H9 (cell line): ENCODE data around the gene EXOC3. TPM values are rescaled to one million over a fixed set of nuclear protein-coding genes. Genes with fewer than 3 reads are reported as not detected.
A peak's percentile ranks its signal among the peaks of the same experiment; 100 is the strongest.

Experiments used
- DNase-seq: peaks from one replicate; pipeline ENCODE4 v3.0.0-alpha.2; 2017
- H2AFZ ChIP-seq: one replicate; pipeline ENCODE4 v1.6.1; 2013; ENCODE audit warnings: mild to moderate bottlenecking, low read length, control low read depth, moderate library complexity
- H2AK5ac ChIP-seq: 2 replicates; pipeline ENCODE4 v1.6.1; 2013; ENCODE audit warnings: low read length, control low read depth, mixed read lengths; ENCODE audit not compliant: insufficient read length
- H2BK120ac ChIP-seq: one replicate; pipeline ENCODE4 v1.6.1; 2013; ENCODE audit warnings: low read depth, mild to moderate bottlenecking, low read length, control low read depth, inconsistent platforms; ENCODE audit not compliant: poor library complexity, severe bottlenecking
- H2BK12ac ChIP-seq: 2 replicates; pipeline ENCODE4 v1.6.1; 2013; ENCODE audit warnings: low read length, control low read depth, mixed read lengths, low read depth; ENCODE audit not compliant: insufficient read length
- H2BK15ac ChIP-seq: 2 replicates; pipeline ENCODE4 v1.6.1; 2013; ENCODE audit warnings: low read depth, low read length, control low read depth
- H2BK20ac ChIP-seq: one replicate; pipeline ENCODE4 v1.6.1; 2013; ENCODE audit warnings: low read depth, mild to moderate bottlenecking, low read length, control low read depth, inconsistent platforms; ENCODE audit not compliant: poor library complexity, severe bottlenecking
- H2BK5ac ChIP-seq: 2 replicates; pipeline ENCODE4 v1.6.1; 2013; ENCODE audit warnings: low read length, control low read depth, mixed read lengths; ENCODE audit not compliant: insufficient read length
- H3K14ac ChIP-seq: 2 replicates; pipeline ENCODE4 v1.6.1; 2013; ENCODE audit warnings: low read length, control low read depth; ENCODE audit not compliant: insufficient read depth
- H3K18ac ChIP-seq: 2 replicates; pipeline ENCODE4 v1.6.1; 2013; ENCODE audit warnings: low read depth, mild to moderate bottlenecking, mixed read lengths, low read length, control low read depth; ENCODE audit not compliant: insufficient read length
- H3K23ac ChIP-seq: 2 replicates; pipeline ENCODE4 v1.6.1; 2013; ENCODE audit warnings: low read length, control low read depth, mixed read lengths, low read depth; ENCODE audit not compliant: insufficient read length
- H3K23me2 ChIP-seq: 2 replicates; pipeline ENCODE4 v1.6.1; 2013; ENCODE audit warnings: low read depth, mild to moderate bottlenecking, mixed read lengths, low read length, control low read depth; ENCODE audit not compliant: insufficient read length, poor library complexity, severe bottlenecking
- H3K27ac ChIP-seq: 2 replicates; pipeline ENCODE4 v1.5.1; 2013; ENCODE audit warnings: low read length, control low read depth, mixed read lengths, low read depth; ENCODE audit not compliant: insufficient read length
- H3K27me3 ChIP-seq: 2 replicates; pipeline ENCODE4 v1.6.1; 2013; ENCODE audit warnings: low read length, control low read depth, inconsistent platforms; ENCODE audit not compliant: insufficient read depth
- H3K4ac ChIP-seq: 2 replicates; pipeline ENCODE4 v1.6.1; 2013; ENCODE audit warnings: low read depth, mild to moderate bottlenecking, control low read depth, inconsistent platforms, low read length, moderate library complexity
- H3K4me1 ChIP-seq: 2 replicates; pipeline ENCODE4 v1.6.1; 2013; ENCODE audit warnings: low read length, control low read depth, inconsistent platforms; ENCODE audit not compliant: insufficient read depth
- H3K4me2 ChIP-seq: 2 replicates; pipeline ENCODE4 v1.6.1; 2013; ENCODE audit warnings: low read length, control low read depth, mixed read lengths; ENCODE audit not compliant: insufficient read length, insufficient read depth
- H3K56ac ChIP-seq: 2 replicates; pipeline ENCODE4 v1.6.1; 2013; ENCODE audit warnings: low read depth, mild to moderate bottlenecking, mixed read lengths, low read length, control low read depth; ENCODE audit not compliant: insufficient read length
- H3K79me1 ChIP-seq: 2 replicates; pipeline ENCODE4 v1.6.1; 2013; ENCODE audit warnings: low read depth, mild to moderate bottlenecking, moderate library complexity, low read length, control low read depth, inconsistent platforms; ENCODE audit not compliant: insufficient read depth, poor library complexity, severe bottlenecking
- H3K79me2 ChIP-seq: 2 replicates; pipeline ENCODE4 v1.6.1; 2013; ENCODE audit warnings: low read length, control low read depth, inconsistent platforms; ENCODE audit not compliant: insufficient read depth
- H3K9ac ChIP-seq: 2 replicates; pipeline ENCODE4 v1.6.1; 2013; ENCODE audit warnings: low read length, control low read depth, mixed read lengths; ENCODE audit not compliant: insufficient read length; ENCODE audit errors: extremely low read depth
- H3K9me3 ChIP-seq: one replicate; pipeline ENCODE4 v1.6.1; 2013; ENCODE audit warnings: low read depth, low read length, inconsistent platforms; ENCODE audit not compliant: control insufficient read depth
- H3T11ph ChIP-seq: one replicate; pipeline ENCODE4 v1.6.1; 2013; ENCODE audit warnings: mild to moderate bottlenecking, low read length, control low read depth, inconsistent platforms
- H4K20me1 ChIP-seq: one replicate; pipeline ENCODE4 v1.6.1; 2013; ENCODE audit not compliant: control insufficient read depth, insufficient read length, insufficient read depth
- H4K5ac ChIP-seq: 2 replicates; pipeline ENCODE4 v1.6.1; 2013; ENCODE audit warnings: low read depth, mild to moderate bottlenecking, mixed read lengths, low read length, control low read depth; ENCODE audit not compliant: insufficient read length
- H4K8ac ChIP-seq: replicated peaks from 2 replicates; pipeline ENCODE4 v1.6.1; 2013; ENCODE audit warnings: low read length, control low read depth, mixed read lengths, low read depth; ENCODE audit not compliant: insufficient read length
- H4K91ac ChIP-seq: 2 replicates; pipeline ENCODE4 v1.6.1; 2013; ENCODE audit warnings: low read depth, mild to moderate bottlenecking, moderate library complexity, mixed read lengths, low read length, control low read depth; ENCODE audit not compliant: insufficient read length
- H3K27ac Mint-ChIP-seq, 3 experiments: 2 replicates in 2 of 3; 3 replicates in 1 of 3; pipeline ENCODE4 v1.8.0; 2020 to 2021; ENCODE audit warnings: mixed read lengths in 3 of 3, mild to moderate bottlenecking in 1 of 3, moderate library complexity in 1 of 3
- H3K27me3 Mint-ChIP-seq: 2 replicates; pipeline ENCODE4 v1.8.0; 2021; ENCODE audit warnings: low read depth, mild to moderate bottlenecking, moderate library complexity, mixed read lengths
- H3K36me3 Mint-ChIP-seq, 3 experiments: 2 replicates in 2 of 3; 3 replicates in 1 of 3; pipeline ENCODE4 v1.8.0; 2020 to 2021; ENCODE audit warnings: low read depth in 3 of 3, mixed read lengths in 3 of 3; ENCODE audit not compliant: insufficient read depth in 1 of 3
- H3K4me1 Mint-ChIP-seq, 2 experiments: 2 replicates each; pipeline ENCODE4 v1.8.0; 2020; ENCODE audit warnings: mixed read lengths in 2 of 2
- H3K4me3 Mint-ChIP-seq, 2 experiments: 2 replicates in 1 of 2; 3 replicates in 1 of 2; pipeline ENCODE4 v1.8.0; 2020 to 2021; ENCODE audit warnings: mild to moderate bottlenecking in 2 of 2, mixed read lengths in 2 of 2, moderate library complexity in 1 of 2
- H3K9me3 Mint-ChIP-seq, 2 experiments: 2 replicates in 1 of 2; 3 replicates in 1 of 2; pipeline ENCODE4 v1.8.0; 2020; ENCODE audit warnings: mild to moderate bottlenecking in 2 of 2, mixed read lengths in 2 of 2, moderate library complexity in 1 of 2
- WGBS: extraction: QIAGEN DNeasy Blood & Tissue Kit; methylation state at CpG from one replicate; pipeline ENCODE4 v1.1.7; 2013; ENCODE audit warnings: missing lambda C conversion rate, low lambda C conversion rate, mixed read lengths; ENCODE audit not compliant: insufficient read length; ENCODE audit errors: extremely low coverage; 5-methylcytosine and 5-hydroxymethylcytosine counted together
- total RNA-seq: library from RNA; stranded (reverse); gene quantifications from 2 replicates; pipeline ENCODE4 v1.2.1, GENCODE V29; 2021
- TF ChIP-seq, protein P1 (sequence below): fragments of 200-600 bp; sonication (generic); conservative IDR thresholded peaks from 3 replicates; pipeline ENCODE4 v1.8.0; 2021; ENCODE audit warnings: antibody characterized with exemption, mild to moderate bottlenecking

Gene EXOC3
- total RNA-seq, 1 experiment from 2014 or later = 36.7 TPM

DNA sequence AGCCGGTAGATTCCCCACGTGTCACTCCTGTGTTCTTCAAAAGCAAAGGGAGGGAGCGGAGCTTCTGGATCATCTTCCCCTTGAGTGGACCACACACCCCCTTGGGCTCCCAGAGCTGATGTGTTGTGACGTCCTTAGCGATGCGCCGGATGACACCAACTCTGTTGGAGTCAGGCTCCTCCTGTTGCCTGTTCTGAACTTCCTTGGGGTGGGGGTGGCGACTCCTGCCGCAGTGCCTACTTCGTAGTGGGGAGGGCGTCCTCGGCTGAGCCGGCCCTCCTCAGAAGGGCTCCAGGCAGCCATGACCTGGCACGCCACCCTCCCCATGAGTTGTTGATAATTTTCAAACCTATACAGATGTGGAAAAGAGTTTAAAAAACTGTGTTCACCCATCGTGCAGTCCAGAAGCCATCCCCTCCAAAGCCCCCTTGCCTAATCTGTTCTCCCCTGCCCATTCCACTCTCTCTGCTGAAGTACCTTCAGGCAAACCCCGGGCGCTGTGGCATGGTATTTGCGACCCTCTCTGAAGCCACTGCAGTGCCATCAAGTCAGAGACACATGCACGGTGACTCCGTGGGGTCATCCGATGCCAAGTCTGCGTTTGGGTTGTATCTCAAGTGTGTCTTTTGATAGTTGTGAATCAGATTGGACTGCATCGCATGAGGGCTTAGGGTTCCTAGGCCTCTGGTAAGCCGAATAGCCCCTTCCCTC is 16.7 kb downstream of the EXOC3 start:
- H3K18ac ChIP-seq = no peak overlapping the region
- no peaks in the 10 kb centered on the region for H4K20me1 ChIP-seq
- H2AFZ ChIP-seq = no peak overlapping the region
- no peaks in the 10 kb centered on the region for H3K27me3 ChIP-seq
- H3K27me3 Mint-ChIP-seq = no peaks in the 10 kb centered on the region
- no peak overlapping the region for H3K9ac ChIP-seq
- TF ChIP-seq, protein P1, sequence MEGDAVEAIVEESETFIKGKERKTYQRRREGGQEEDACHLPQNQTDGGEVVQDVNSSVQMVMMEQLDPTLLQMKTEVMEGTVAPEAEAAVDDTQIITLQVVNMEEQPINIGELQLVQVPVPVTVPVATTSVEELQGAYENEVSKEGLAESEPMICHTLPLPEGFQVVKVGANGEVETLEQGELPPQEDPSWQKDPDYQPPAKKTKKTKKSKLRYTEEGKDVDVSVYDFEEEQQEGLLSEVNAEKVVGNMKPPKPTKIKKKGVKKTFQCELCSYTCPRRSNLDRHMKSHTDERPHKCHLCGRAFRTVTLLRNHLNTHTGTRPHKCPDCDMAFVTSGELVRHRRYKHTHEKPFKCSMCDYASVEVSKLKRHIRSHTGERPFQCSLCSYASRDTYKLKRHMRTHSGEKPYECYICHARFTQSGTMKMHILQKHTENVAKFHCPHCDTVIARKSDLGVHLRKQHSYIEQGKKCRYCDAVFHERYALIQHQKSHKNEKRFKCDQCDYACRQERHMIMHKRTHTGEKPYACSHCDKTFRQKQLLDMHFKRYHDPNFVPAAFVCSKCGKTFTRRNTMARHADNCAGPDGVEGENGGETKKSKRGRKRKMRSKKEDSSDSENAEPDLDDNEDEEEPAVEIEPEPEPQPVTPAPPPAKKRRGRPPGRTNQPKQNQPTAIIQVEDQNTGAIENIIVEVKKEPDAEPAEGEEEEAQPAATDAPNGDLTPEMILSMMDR = no peak
- no peak overlapping the region for H2BK12ac ChIP-seq
- H3K4me2 ChIP-seq = no peak overlapping the region
- peak overlapping the region in 1 of 3 experiments; percentile 68; a peak in 3 of 7 replicates for H3K27ac Mint-ChIP-seq
- H3T11ph ChIP-seq = no peak overlapping the region
- no peak overlapping the region for H3K14ac ChIP-seq
- H4K5ac ChIP-seq = no peak overlapping the region
- no peak overlapping the region for H2AK5ac ChIP-seq
- H3K9me3 Mint-ChIP-seq = no peaks in the 10 kb centered on the region
- no peaks in the 10 kb centered on the region for H3K79me1 ChIP-seq
- H3K23ac ChIP-seq = no peak overlapping the region
- H2BK120ac ChIP-seq = no peak overlapping the region
- no peaks in the 10 kb centered on the region for H3K9me3 ChIP-seq
- peak; percentile 14 for DNase-seq
- peaks cover 20 to 73% (median 58%) of the 10 kb centered on the region in 3 experiments; a peak in 6 of 7 replicates for H3K36me3 Mint-ChIP-seq
- no peak overlapping the region for H4K91ac ChIP-seq
- H3K4me3 Mint-ChIP-seq = 0 out of 5 replicates have a peak overlapping the region, but pooled peaks of 1 of the 2 experiments have one; percentile 12
- H2BK20ac ChIP-seq = no peak overlapping the region
- H2BK15ac ChIP-seq = no peak overlapping the region
- no peaks in the 10 kb centered on the region for H3K23me2 ChIP-seq
- H3K27ac ChIP-seq = no peak overlapping the region
- no peak overlapping the region for H3K4ac ChIP-seq
- H3K56ac ChIP-seq = no peak overlapping the region
- H2BK5ac ChIP-seq = no peak overlapping the region
- no peak overlapping the region for H4K8ac ChIP-seq
- H3K4me1 ChIP-seq = no peaks in the 10 kb centered on the region; the same call in 1 of the 2 replicates
- no peaks in the 10 kb centered on the region for H3K79me2 ChIP-seq
- WGBS = no CpG with 5 or more reads among the region's 24 CpGs
- peaks cover 6 to 7% of the 10 kb centered on the region in 2 experiments for H3K4me1 Mint-ChIP-seq
